Suprapubic skin (tissue), 4 donors: ENCODE measurements around the gene NINL.

Experiments
- CTCF ChIP-seq, 2 donors: fragments of 200-600 bp in 1 of 2; fragments of 450-650 bp in 1 of 2; sonication (generic) in 1 of 2; IDR thresholded peaks; one replicate each; pipeline ENCODE4 v1.5.1; 2016 to 2019; ENCODE audit warnings: antibody characterized with exemption in 2 of 2, mild to moderate bottlenecking in 1 of 2, moderate library complexity in 1 of 2
- EP300 ChIP-seq: sonication (generic); formaldehyde crosslinking; IDR thresholded peaks from one replicate; pipeline ENCODE4 v1.6.1; 2017; ENCODE audit warnings: antibody characterized with exemption
- POLR2A ChIP-seq, 2 donors: fragments of 450-650 bp; IDR thresholded peaks; one replicate each; pipeline ENCODE4 v1.6.1; 2017; ENCODE audit warnings: antibody characterized with exemption in 2 of 2, mild to moderate bottlenecking in 2 of 2, moderate library complexity in 2 of 2
- POLR2AphosphoS5 ChIP-seq, 3 donors: sonication (generic); formaldehyde crosslinking; IDR thresholded peaks; one replicate each; pipeline ENCODE4 v1.6.1; 2017; ENCODE audit warnings: antibody characterized with exemption in 3 of 3

GRCh38 chr20:25566821-25567220 is 18.5 kb downstream of the NINL start:
- TF ChIP-seq CTCF (IDR thresholded peaks at IDR 0.05): no peak
- TF ChIP-seq EP300: no peak
- TF ChIP-seq POLR2A (IDR thresholded peaks at IDR 0.05): no peak
- TF ChIP-seq POLR2AphosphoS5 (IDR thresholded peaks at IDR 0.05): no peak
